ENCODE results near the gene OBSCN. TPM values are rescaled to one million over a fixed set of nuclear protein-coding genes. Genes with fewer than 3 reads are reported as not detected.
A peak's percentile ranks its signal among the peaks of the same experiment; 100 is the strongest.

Gene OBSCN
- total RNA-seq, 1 donor from 2014 or later, result 18.3 TPM

GRCh38 chr1:228340686-228341449, 133.0 kb downstream of the OBSCN start:
- DNase-seq (ENCODE audit: low spot score) (peak; percentile 56), ATAC-seq (no peak)
- intact Hi-C loops (cut with DNase I), result no loop called here

DNA sequence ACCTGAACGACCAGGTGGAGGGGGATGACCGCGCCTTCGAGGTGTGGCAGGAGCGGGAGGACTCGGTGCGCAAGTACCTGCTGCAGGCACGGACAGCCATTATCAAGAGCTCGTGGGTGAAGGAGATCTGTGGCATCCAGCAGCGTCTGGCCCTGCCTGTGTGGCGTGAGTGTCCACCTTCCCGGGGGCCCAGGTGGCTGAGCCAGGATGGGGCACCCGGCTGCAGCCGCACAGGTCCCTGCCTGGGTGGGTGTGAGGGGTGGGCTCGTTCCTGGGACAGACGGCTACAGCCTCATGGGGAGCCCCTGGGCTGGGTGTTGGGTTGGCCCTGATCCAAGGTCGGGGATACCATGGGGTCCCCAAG, 133.6 kb downstream of the OBSCN start:
- DNase-seq (ENCODE audit: low spot score) (peak; percentile 56), ATAC-seq (no peak)
- intact Hi-C loops (cut with DNase I), result no loop called here

- ATAC-seq (no peak), DNase-seq (ENCODE audit: low spot score) (peak; percentile 45)
- intact Hi-C loops (cut with DNase I), result no loop called here
Observed at GRCh38 chr1:228341814-228342626, 134.2 kb downstream of the OBSCN start.

GRCh38 chr1:228342627-228343190, 134.9 kb downstream of the OBSCN start:
- no peak for ATAC-seq
- no peak for DNase-seq (ENCODE audit: low spot score)
- intact Hi-C loops (cut with DNase I), result no loop called here

DNA sequence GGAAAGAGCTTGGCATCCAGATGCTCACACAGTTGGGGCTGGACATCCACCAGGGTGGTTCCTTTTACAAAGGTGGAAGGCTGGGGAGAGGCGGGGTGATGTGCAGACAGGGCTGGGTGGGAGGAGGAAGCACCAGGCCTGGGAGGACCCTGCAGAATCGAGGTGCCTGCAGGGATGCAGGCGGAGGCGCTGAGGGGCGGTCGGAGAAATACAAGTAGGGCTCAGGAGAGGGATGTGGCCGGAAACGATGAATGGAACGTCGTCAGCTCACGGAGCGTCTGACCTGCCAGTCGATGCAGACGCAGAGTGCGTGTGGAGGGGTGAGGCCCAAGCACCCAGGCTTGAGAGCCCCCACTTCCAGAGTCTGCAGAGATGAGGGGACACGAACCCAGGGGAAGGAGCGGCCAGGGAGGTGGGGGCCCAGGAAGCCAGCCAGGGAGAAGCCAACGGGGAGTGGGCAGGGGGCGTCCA, 135.4 kb downstream of the OBSCN start:
- intact Hi-C loops (cut with DNase I), result no loop called here
- ATAC-seq (no peak), DNase-seq (ENCODE audit: low spot score) (peak; percentile 31)

DNA sequence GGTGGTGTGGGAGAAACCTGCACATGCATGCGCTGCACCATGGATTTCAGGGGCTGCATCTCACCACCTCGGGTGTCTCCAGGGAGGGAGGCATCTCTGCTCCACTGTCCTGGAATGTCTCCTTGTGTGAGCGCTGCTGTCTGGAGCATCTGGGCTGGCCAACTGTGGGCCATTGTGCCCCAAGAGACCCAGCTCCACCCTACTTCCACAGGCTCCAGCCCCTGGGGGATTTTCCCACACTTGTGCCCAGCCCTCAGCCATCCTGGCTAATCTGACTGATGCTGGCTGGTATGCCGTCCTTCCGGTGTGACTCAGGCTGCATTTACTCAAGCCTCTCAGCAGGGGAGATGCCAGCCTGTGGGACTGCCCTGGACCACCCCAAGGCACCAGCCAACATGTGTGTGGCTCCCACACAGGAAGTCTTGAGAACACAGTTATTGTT, 136.8 kb downstream of the OBSCN start:
- ATAC-seq, result no peak
- intact Hi-C loops (cut with DNase I), result no loop called here
- peak; percentile 37 for DNase-seq (ENCODE audit: low spot score)

- intact Hi-C loops (cut with DNase I), result no loop called here
- no peak for ATAC-seq
- peak; percentile 38 for DNase-seq (ENCODE audit: low spot score)
Observed at GRCh38 chr1:228345201-228345930, 137.5 kb downstream of the OBSCN start.

- ATAC-seq (no peak), DNase-seq (ENCODE audit: low spot score) (peak; percentile 14)
- intact Hi-C loops (cut with DNase I), result no loop called here
Observed at GRCh38 chr1:228346731-228347130, 138.9 kb downstream of the OBSCN start.

GRCh38 chr1:228347181-228347580, 139.3 kb downstream of the OBSCN start:
- intact Hi-C loops (cut with DNase I), result no loop called here
- ATAC-seq, result no peak
- peak; percentile 38 for DNase-seq (ENCODE audit: low spot score)

GRCh38 chr1:228348708-228349467, 141.0 kb downstream of the OBSCN start:
- intact Hi-C loops (cut with DNase I), result no loop called here
- peak; percentile 23 for DNase-seq (ENCODE audit: low spot score)
- ATAC-seq, result no peak

- DNase-seq (ENCODE audit: low spot score) (peak; percentile 53), ATAC-seq (no peak)
- intact Hi-C loops (cut with DNase I), result no loop called here
Observed at GRCh38 chr1:228349701-228350171, 141.9 kb downstream of the OBSCN start.

DNA sequence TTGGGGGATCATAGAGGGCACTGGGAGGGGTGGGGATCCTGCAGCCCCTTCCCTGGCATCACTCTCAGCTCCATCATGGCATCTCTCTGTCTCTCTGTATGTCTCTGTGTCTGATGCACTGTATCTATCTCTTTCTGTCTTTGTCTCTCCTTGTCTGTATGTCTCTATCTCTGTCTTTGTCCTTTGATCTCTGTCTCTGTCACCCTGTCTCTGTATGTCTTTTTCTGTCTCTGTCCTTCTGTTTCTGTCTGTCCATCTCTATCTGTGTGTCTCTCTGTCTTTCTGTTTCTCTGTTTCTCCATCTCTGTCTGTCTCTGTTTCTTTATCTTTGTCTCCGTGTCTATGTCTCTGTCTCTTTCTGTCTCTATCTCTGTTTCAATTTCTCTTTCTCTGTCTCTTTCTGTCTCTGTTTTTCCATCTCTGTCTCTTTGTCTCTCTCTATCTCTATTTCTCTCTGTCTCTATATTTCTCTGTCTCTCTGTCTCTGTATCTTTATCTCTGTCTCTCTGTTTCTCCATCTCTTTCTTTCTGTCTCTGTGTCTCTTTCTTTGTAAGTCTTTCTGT, 142.4 kb downstream of the OBSCN start:
- intact Hi-C loops (cut with DNase I), result no loop called here
- ATAC-seq, result no peak
- DNase-seq (ENCODE audit: low spot score), result no peak

DNA sequence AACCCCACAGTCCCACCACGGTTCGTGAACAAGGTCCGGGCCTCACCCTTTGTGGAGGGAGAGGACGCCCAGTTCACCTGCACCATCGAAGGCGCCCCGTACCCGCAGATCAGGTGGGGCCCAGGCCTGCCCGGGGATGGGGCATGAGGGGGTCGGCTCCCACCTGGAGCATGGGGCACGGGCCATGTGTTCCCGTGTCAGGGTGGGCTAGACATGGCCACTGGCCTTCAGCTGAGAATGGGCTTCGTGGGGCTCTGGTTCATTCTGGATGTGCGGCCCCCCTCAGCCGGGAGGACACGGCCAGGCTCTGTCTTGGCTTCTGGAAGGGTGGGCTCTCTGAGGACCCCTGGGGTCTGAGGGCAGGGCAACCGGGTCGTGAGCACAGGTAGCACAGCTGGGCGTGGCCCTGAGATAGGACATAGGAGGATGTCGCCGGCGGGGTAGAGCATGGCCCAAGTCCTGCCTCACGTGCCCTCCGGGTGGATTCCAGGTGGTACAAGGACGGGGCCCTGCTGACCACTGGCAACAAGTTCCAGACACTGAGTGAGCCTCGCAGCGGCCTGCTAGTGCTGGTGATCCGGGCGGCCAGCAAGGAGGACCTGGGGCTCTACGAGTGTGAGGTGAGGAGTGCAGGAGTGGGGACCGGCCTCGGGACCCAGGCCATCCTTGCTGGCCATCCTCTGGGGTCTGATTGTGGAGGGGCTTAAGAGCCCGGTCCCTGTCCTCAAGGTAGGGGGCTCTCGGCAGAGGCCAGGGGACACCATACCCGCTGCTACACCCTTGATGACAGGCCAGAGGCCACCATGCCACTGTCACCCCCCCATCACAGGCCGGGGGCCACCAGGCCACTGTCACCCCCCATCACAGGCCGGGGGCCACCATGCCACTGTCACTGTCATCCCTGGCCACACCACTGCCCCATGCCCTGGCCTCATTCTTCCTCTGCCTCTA, 143.3 kb downstream of the OBSCN start:
- intact Hi-C loops (cut with DNase I), result no loop called here
- ATAC-seq (peak; percentile 21), DNase-seq (ENCODE audit: low spot score) (peak; percentile 53)

- peak; percentile 50 for DNase-seq (ENCODE audit: low spot score)
Observed at GRCh38 chr1:228351850-228352249, 144.0 kb downstream of the OBSCN start.

GRCh38 chr1:228352677-228353481, 145.0 kb downstream of the OBSCN start:
- no peak for DNase-seq (ENCODE audit: low spot score)
- ATAC-seq, result no peak
- intact Hi-C loops (cut with DNase I), result no loop called here

More at GRCh38 chr1:228351850-228352249, 144.0 kb downstream of the OBSCN start:
- ATAC-seq, result no peak
- intact Hi-C loops (cut with DNase I), result no loop called here
